ENCODE measurements around the gene MESD.

- TF ChIP-seq POLR2A (IDR thresholded peaks at IDR 0.05; ENCODE audit: low read depth, low read length), result no peak
- TF ChIP-seq MXI1 (IDR thresholded peaks at IDR 0.05; ENCODE audit: borderline replicate concordance, low read depth, low read length), result no peak
These were observed 53.1 kb downstream of the MESD start for GRCh38 chr15:80936288-80937078.

Data from IMR-90 (cell line).